Measurements from ENCODE around the gene PCBP3. TPM values are rescaled to one million over a fixed set of nuclear protein-coding genes. Genes with fewer than 3 reads are reported as not detected.

Gene PCBP3
- total and polyA plus RNA-seq, 2 donors (not counting 3 experiments of a cell fraction or from before 2014, with no cell fraction given): 0.06 to 1.1 TPM

- no peak for TF ChIP-seq CTCF (IDR thresholded peaks at IDR 0.05; ENCODE audit: extremely low read depth in 1 of 2, insufficient read depth in 1 of 2, low read depth in 1 of 2, low read length in 2 of 2)
- no peak for TF ChIP-seq FOS (IDR thresholded peaks at IDR 0.05; ENCODE audit: borderline replicate concordance, insufficient read depth, low read length)
- TF ChIP-seq POLR2A (IDR thresholded peaks at IDR 0.05; ENCODE audit: low read depth, low read length): no peak
- TF ChIP-seq GATA2 (IDR thresholded peaks at IDR 0.05; ENCODE audit: insufficient read depth, insufficient read length, low read depth, low read length): no peak
- no peak for TF ChIP-seq JUN (IDR thresholded peaks at IDR 0.05; ENCODE audit: borderline replicate concordance, insufficient read depth, insufficient read length, low read depth)
- no peak for TF ChIP-seq POLR2AphosphoS5 (IDR thresholded peaks at IDR 0.05; ENCODE audit: insufficient read depth, low read depth, low read length)
- no peak for TF ChIP-seq EZH2 (IDR thresholded peaks at IDR 0.05; ENCODE audit: borderline replicate concordance, low read depth, low read length, severe bottlenecking)
- TF ChIP-seq, protein P1, sequence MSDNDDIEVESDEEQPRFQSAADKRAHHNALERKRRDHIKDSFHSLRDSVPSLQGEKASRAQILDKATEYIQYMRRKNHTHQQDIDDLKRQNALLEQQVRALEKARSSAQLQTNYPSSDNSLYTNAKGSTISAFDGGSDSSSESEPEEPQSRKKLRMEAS (IDR thresholded peaks at IDR 0.05; ENCODE audit: insufficient read depth, insufficient read length): no peak
- TF ChIP-seq MYC (IDR thresholded peaks at IDR 0.05; ENCODE audit: low read depth, low read length): no peak
- H3K79me2 ChIP-seq (ENCODE audit: control insufficient read depth, insufficient read depth, low read length): no peaks in the 10 kb centered on the region
- DNase-seq (ENCODE audit: low read depth, low spot score) (no peak), FAIRE-seq (no peak)
- peaks cover 2 to 7% of the 10 kb centered on the region in 2 experiments for H3K27me3 ChIP-seq (ENCODE audit: control insufficient read depth in 2 of 2, insufficient read depth in 2 of 2, low read length in 2 of 2)
- POLR2A ChIA-PET: no interaction called here
- H2AFZ ChIP-seq (ENCODE audit: low read depth, low read length): no peak overlapping the region
- no peaks in the 10 kb centered on the region for H4K20me1 ChIP-seq (replicated peaks; ENCODE audit: control insufficient read depth, extremely low read depth, insufficient read depth, low read length)
- intact Hi-C loops (cut with micrococcal nuclease): no loop called here
- H3K9me3 ChIP-seq (replicated peaks; ENCODE audit: control insufficient read depth, insufficient read depth, low read length): no peaks in the 10 kb centered on the region
- CTCF ChIA-PET: no interaction called here
- H3K4me1 ChIP-seq (ENCODE audit: control insufficient read depth, extremely low read depth, insufficient read depth, low read length): no peaks in the 10 kb centered on the region
- dilution Hi-C loops (cut with MboI; ENCODE audit: extremely low pct_ligation_motif_present, low sequenced_read_pairs): no loop called here
- no TSS peak for BruUV-seq (replicated peaks)
- H3K27ac ChIP-seq (ENCODE audit: insufficient read depth, low read depth, low read length): no peak overlapping the region
- H3K4me3 ChIP-seq (replicated peaks in 1 of 3; ENCODE audit: insufficient read depth in 1 of 3, low read depth in 1 of 3, low read length in 3 of 3): no peak overlapping the region
- H3K9me1 ChIP-seq (replicated peaks; ENCODE audit: control insufficient read depth, extremely low read depth, insufficient read depth, low read length): no peaks in the 10 kb centered on the region
- no peak overlapping the region for H3K4me2 ChIP-seq (ENCODE audit: insufficient read depth, low read length)
- H3K36me3 ChIP-seq (ENCODE audit: control insufficient read depth in 2 of 2, extremely low read depth in 1 of 2, insufficient read depth in 2 of 2, low read length in 2 of 2): no peaks in the 10 kb centered on the region
- H3K9ac ChIP-seq (replicated peaks; ENCODE audit: extremely low read depth, insufficient read depth, low read length): no peak overlapping the region
These were observed 200.7 kb downstream of the PCBP3 start for GRCh38 chr21:45844181-45844580.

Data from endothelial cell of umbilical vein (primary cell).